Measurements from ENCODE around the gene NCBP3.
"Not testable (repeated sequence)": the region's sequence is repeated elsewhere in the genome, so short reads cannot be mapped to it uniquely, and the experiment has no call there.

NCBP3 gene

GRCh38 chr17:3795390-3796102 is 50.5 kb downstream of the NCBP3 start:
- DNase-seq (ENCODE audit: extremely low read depth, low read depth) = no peak
- no peak for TF ChIP-seq CTCF (IDR thresholded peaks at IDR 0.05; ENCODE audit: low read depth, low read length, missing control alignments)

GRCh38 chr17:3794557-3795389 is 51.3 kb downstream of the NCBP3 start:
- H3K4me3 ChIP-seq (replicated peaks; ENCODE audit: low read depth, low read length) = no peak overlapping the region
- TF ChIP-seq CTCF (IDR thresholded peaks at IDR 0.05; ENCODE audit: low read depth, low read length, missing control alignments) = no peak
- DNase-seq (ENCODE audit: extremely low read depth, low read depth) = no peak

More at GRCh38 chr17:3795390-3796102, 50.5 kb downstream of the NCBP3 start:
- H3K4me3 ChIP-seq (replicated peaks; ENCODE audit: low read depth, low read length) = no peak overlapping the region

GRCh38 chr17:3794152-3794551 is 51.9 kb downstream of the NCBP3 start:
- DNase-seq (ENCODE audit: extremely low read depth, low read depth); H3K4me3 ChIP-seq (replicated peaks; ENCODE audit: low read depth, low read length): not testable (repeated sequence)

- H3K4me3 ChIP-seq (replicated peaks; ENCODE audit: low read depth, low read length); DNase-seq (ENCODE audit: extremely low read depth, low read depth): not testable (repeated sequence)
Measured at GRCh38 chr17:3793258-3793657, 52.8 kb downstream of the NCBP3 start.

GRCh38 chr17:3792481-3792880 is 53.6 kb downstream of the NCBP3 start:
- no peak overlapping the region for H3K4me3 ChIP-seq (replicated peaks; ENCODE audit: low read depth, low read length)
- no peak for DNase-seq (ENCODE audit: extremely low read depth, low read depth)
- TF ChIP-seq CTCF (IDR thresholded peaks at IDR 0.05; ENCODE audit: low read depth, low read length, missing control alignments) = no peak

- TF ChIP-seq CTCF (IDR thresholded peaks at IDR 0.05; ENCODE audit: low read depth, low read length, missing control alignments) = no peak
- no peak for DNase-seq (ENCODE audit: extremely low read depth, low read depth)
- no peak overlapping the region for H3K4me3 ChIP-seq (replicated peaks; ENCODE audit: low read depth, low read length)
Measured at GRCh38 chr17:3788200-3788599, 57.8 kb downstream of the NCBP3 start.

GRCh38 chr17:3785323-3785722 is 60.7 kb downstream of the NCBP3 start:
- H3K4me3 ChIP-seq (replicated peaks; ENCODE audit: low read depth, low read length); DNase-seq (ENCODE audit: extremely low read depth, low read depth): not testable (repeated sequence)

GRCh38 chr17:3782751-3783150 is 63.3 kb downstream of the NCBP3 start:
- H3K4me3 ChIP-seq (replicated peaks; ENCODE audit: low read depth, low read length) = no peak overlapping the region
- DNase-seq (ENCODE audit: extremely low read depth, low read depth) = no peak
- no peak for TF ChIP-seq CTCF (IDR thresholded peaks at IDR 0.05; ENCODE audit: low read depth, low read length, missing control alignments)
